Nephron (organoid): ENCODE measurements around the gene CACNA2D1.

ENCODE experiments used
- H3K27ac Mint-ChIP-seq, 3 experiments: 2 replicates each; pipeline ENCODE4 v1.8.0; 2020; ENCODE audit warnings: mixed read lengths in 3 of 3, mild to moderate bottlenecking in 2 of 3, moderate library complexity in 1 of 3
- H3K27me3 Mint-ChIP-seq: 2 replicates; pipeline ENCODE4 v1.8.0; 2021; ENCODE audit warnings: low read depth, mild to moderate bottlenecking, moderate library complexity, mixed read lengths
- H3K36me3 Mint-ChIP-seq: 2 replicates; pipeline ENCODE4 v1.8.0; 2020; ENCODE audit warnings: low read depth, mixed read lengths
- H3K4me1 Mint-ChIP-seq: 2 replicates; pipeline ENCODE4 v1.8.0; 2020; ENCODE audit warnings: mixed read lengths
- H3K4me3 Mint-ChIP-seq, 3 experiments: 2 replicates each; pipeline ENCODE4 v1.8.0; 2020; ENCODE audit warnings: mild to moderate bottlenecking in 3 of 3, mixed read lengths in 3 of 3, moderate library complexity in 2 of 3
- H3K9me3 Mint-ChIP-seq: 2 replicates; pipeline ENCODE4 v1.8.0; 2020; ENCODE audit warnings: mixed read lengths
- CTCF ChIP-seq, 3 experiments: fragments of 200-600 bp; sonication (generic); IDR thresholded peaks; one replicate each; pipeline ENCODE4 v1.5.0; 2021; ENCODE audit warnings: antibody characterized with exemption in 3 of 3; ENCODE audit not compliant: unreplicated experiment in 3 of 3

The CACNA2D1 gene

GRCh38 chr7:82175319-82175718, 268.3 kb downstream of the CACNA2D1 start:
- peaks cover under 1% of the 10 kb centered on the region for H3K27me3 Mint-ChIP-seq
- no peak for TF ChIP-seq CTCF (IDR thresholded peaks at IDR 0.05; ENCODE audit: unreplicated experiment in 3 of 3)

GRCh38 chr7:82173400-82174021, 270.1 kb downstream of the CACNA2D1 start:
- H3K4me3 Mint-ChIP-seq = no peak overlapping the region
- H3K27me3 Mint-ChIP-seq = no peaks in the 10 kb centered on the region
- H3K36me3 Mint-ChIP-seq = no peaks in the 10 kb centered on the region
- no peak for TF ChIP-seq CTCF (IDR thresholded peaks at IDR 0.05; ENCODE audit: unreplicated experiment in 3 of 3)
- no peaks in the 10 kb centered on the region for H3K4me1 Mint-ChIP-seq
- no peaks in the 10 kb centered on the region for H3K9me3 Mint-ChIP-seq
- no peak overlapping the region for H3K27ac Mint-ChIP-seq

More at GRCh38 chr7:82175319-82175718, 268.3 kb downstream of the CACNA2D1 start:
- Mint-ChIP-seq H3K4me3 (no peak overlapping the region), H3K27ac (no peak overlapping the region), H3K36me3 (peaks cover under 1% of the 10 kb centered on the region), H3K9me3 (no peaks in the 10 kb centered on the region), H3K4me1 (no peaks in the 10 kb centered on the region)

GRCh38 chr7:82172881-82173280, 270.7 kb downstream of the CACNA2D1 start:
- no peaks in the 10 kb centered on the region for H3K9me3 Mint-ChIP-seq
- no peak for TF ChIP-seq CTCF (IDR thresholded peaks at IDR 0.05; ENCODE audit: unreplicated experiment in 3 of 3)
- H3K4me3 Mint-ChIP-seq = no peak overlapping the region
- H3K4me1 Mint-ChIP-seq = no peaks in the 10 kb centered on the region
- H3K27ac Mint-ChIP-seq = peak overlapping the region in 1 of 3 experiments; percentile 18
- no peaks in the 10 kb centered on the region for H3K36me3 Mint-ChIP-seq
- H3K27me3 Mint-ChIP-seq = no peaks in the 10 kb centered on the region

- no peak for TF ChIP-seq CTCF (IDR thresholded peaks at IDR 0.05; ENCODE audit: unreplicated experiment in 3 of 3)
- Mint-ChIP-seq H3K4me1 (no peaks in the 10 kb centered on the region), H3K36me3 (no peaks in the 10 kb centered on the region), H3K27me3 (no peaks in the 10 kb centered on the region), H3K27ac (no peak overlapping the region), H3K4me3 (no peak overlapping the region), H3K9me3 (no peaks in the 10 kb centered on the region)
These were observed 271.6 kb downstream of the CACNA2D1 start for GRCh38 chr7:82172017-82172416.

GRCh38 chr7:82167558-82168314, 275.8 kb downstream of the CACNA2D1 start:
- Mint-ChIP-seq H3K27me3 (no peaks in the 10 kb centered on the region), H3K9me3 (no peaks in the 10 kb centered on the region)
- no peak for TF ChIP-seq CTCF (IDR thresholded peaks at IDR 0.05; ENCODE audit: unreplicated experiment in 3 of 3)

More at GRCh38 chr7:82167558-82168314, 275.8 kb downstream of the CACNA2D1 start:
- no peak overlapping the region for H3K27ac Mint-ChIP-seq
- H3K4me1 Mint-ChIP-seq = peaks cover 4% of the 10 kb centered on the region
- no peak overlapping the region for H3K4me3 Mint-ChIP-seq
- no peaks in the 10 kb centered on the region for H3K36me3 Mint-ChIP-seq
